ENCODE results near the gene GATA2.

GATA2 gene

DNA sequence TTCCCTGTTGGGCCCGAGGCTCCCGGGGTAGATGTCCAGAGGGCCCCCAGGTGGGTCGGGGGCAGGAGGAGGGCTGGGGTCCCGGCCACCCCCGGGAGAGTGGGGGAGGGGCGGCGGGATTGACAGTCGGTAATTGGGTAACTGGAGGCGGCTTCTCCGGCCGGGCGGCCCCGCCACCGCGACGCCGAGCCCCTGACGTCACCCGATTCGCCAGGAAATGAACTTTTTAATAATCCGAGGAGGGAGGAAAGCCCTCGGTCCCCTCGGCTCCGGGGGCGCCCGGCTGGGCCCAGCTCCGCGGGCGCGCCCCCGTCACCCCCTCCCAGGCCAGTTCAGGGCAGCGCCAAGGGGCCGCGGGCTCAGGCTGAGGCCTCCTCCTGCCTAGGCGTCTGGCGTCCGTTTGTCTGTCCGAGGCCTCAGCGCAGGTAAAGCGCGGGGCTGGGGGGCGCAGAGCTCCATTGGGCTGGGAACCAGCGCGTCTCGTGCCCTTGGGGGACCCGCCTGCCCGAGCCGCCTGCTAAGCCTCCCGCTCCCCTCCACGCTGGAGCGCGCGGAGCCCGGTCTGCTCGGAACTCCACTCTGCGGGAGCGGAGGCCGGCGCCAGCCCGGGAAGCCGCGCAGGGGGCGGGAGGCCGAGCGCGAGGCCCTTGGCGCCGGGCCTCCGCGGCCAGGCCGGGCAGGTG is 3.9 kb downstream of the GATA2 start:
- in situ Hi-C loops (cut with MboI; ENCODE audit: low sequenced_read_pairs), result no loop called here

DNA sequence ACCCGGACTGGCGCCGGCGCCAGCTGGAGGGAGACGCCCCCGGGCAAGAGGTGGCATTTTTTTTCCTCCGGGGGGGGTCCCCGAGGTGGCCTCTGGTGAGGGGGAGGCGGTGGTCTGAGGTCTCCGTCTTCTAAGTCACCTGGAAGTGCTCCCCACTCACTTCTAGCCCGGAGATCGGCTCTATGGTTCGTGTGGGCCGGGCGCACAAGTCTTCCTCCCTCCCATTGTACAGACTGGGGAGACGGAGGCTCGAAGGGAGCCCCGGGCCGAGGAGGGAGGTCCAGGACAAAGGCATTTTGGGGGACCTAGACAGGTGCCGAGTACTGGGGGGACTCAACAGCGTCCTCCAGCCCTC is 4.4 kb downstream of the GATA2 start:
- in situ Hi-C loops (cut with MboI; ENCODE audit: low sequenced_read_pairs), result no loop called here

DNA sequence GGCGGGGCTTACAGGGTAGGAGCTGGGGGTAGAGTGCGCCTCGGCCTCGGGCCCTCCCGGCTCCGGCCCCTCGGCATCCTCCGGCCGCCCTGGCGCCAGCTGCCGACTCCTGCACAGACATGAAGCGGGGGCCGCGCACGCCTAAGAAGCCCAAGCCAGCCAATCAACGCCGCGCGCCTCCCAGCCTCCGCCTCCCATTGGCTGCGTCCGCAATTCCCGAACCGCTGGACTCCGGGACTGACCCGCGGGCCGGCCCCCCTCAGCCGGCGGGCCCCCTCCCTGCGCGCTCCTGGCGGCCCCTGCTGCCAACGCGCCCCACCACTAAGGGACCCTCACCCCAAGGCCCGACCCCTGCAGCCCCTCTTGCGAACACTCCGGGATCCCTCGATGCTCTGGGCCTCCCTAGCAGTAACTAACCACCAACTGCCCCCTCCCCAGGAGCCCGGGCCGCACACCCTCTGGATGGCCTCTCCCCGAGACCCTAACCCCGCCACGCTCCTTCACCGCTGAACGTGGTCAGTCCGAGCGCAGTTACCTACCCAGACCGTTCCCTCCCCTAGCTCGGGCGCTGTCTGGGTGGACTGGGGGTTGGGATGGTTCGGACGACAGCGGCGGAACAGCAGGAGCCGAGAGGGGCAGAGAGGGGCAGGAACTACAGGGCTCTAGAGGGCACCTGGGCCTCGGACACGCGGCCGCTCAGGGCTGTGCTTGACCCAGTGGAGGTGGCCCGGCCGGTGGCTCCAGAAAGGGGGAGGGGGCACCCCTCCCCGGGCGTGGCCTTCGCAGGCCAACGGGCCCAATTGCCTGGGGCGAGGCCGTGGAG is 5.0 kb downstream of the GATA2 start:
- in situ Hi-C loops (cut with MboI; ENCODE audit: low sequenced_read_pairs), result no loop called here

DNA sequence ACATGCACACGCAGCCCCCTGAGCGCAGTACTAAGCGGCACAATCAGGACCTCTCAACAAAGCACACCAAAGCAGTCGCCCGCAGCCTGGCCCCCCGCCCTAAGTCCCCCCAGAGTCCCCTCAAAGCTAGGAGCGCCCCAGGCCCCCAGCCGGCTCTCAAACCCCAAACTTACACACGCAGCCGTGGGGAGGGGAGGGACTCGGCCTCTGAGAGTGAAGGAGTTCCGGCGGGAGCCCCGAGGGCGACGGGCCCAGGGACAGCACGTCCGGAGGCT is 5.5 kb downstream of the GATA2 start:
- in situ Hi-C loops (cut with MboI; ENCODE audit: low sequenced_read_pairs), result no loop called here

DNA sequence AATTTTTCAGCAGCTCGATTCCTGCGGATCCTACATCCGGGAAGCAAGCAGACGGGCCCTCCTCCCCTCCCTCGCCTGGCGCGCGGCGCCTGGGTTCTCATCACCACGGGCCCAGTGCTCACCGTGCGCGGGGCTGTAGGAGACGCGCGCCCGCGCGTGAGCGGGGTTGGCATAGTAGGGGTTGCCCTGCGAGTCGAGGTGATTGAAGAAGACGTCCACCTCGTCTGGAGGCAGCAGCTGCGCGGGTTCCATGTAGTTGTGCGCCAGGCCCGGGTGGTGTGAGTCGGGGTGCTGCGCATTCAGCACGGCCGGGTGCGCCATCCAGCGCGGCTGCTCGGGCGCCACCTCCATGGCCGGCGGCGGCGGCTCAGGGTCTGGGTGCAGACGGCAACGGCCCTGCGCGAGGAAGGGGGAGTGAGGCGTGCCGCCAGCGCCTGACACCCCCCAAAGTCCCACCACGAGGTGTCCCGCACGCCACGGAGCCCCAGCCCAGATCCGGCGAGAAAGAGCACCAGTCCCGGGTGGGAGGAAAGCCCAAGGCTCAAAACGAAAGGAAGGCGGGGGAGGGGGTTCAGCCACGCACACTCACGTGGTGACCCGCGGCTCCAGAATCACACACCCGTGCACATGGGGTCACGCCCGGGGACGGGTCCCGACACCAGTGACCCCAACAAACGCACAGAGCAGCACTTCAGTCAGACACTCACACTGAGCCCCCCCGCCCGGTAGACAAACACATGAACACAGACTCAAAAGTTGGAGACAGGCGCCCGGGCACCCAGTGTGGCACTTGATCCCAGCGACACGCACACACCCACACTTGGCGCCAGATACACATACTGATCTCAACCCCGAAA is 6.1 kb downstream of the GATA2 start:
- in situ Hi-C loops (cut with MboI; ENCODE audit: low sequenced_read_pairs), result no loop called here

DNA sequence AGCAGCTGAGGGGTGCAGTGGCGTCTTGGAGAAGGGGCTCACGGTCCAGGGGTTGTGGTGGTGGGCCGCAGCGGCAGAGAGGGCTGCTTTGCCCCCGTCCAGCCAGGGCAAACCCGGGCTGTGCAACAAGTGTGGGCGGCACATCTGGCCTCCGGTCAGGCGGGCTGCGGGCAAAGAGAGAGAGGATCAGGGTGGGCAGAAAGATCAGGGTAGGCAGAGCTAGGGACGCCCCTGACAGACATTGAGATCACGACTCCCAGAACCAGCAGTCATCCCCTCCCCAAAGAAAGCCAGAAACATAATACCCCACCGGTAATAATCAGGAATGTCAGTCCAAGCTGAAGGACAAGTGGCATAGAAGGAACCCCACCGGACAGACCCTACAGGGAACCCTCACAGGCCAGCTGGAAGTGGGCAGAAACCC is 6.8 kb downstream of the GATA2 start:
- in situ Hi-C loops (cut with MboI; ENCODE audit: low sequenced_read_pairs), result no loop called here

DNA sequence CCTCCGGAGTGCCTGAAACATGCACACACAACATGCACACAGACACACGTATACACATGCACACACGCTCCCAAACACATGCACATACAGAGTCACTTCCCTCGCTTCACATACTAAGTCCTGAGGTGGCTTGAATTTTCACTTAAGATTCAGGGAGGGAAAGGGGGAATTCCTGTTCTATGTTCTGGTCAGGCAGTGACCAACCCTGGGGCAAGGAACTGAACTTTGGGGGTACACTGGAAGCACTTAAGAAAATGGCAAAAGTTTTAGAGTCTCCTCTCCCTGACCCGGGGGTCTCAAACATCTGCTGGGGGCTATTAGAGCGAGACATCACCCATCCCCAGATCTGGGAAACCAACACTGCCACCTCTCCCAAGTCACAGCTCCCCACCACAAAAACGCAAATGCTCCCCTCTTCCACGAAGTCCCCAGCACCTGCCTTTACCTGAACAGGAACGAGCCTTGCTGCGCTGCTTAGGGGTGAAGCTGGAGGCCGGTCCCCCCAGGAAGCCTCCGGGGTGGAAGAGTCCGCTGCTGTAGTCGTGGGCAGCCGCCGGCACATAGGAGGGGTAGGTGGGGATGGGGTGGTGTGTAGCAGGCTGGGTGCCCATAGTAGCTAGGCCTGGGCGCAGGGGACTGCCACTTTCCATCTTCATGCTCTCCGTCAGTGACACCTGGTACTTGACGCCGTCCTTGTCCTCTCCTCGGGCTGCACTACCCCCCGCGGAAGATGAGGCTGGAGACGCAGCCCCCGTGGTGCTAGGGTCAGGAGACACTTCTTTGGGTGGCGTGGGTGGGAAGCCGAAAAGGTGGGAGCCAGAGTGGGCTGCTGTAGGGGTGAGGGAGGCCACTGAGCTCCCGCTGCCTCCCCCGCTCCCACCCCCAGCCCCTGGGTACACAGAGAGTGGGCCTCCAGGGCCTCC is 7.5 kb downstream of the GATA2 start:
- in situ Hi-C loops (cut with MboI; ENCODE audit: low sequenced_read_pairs), result no loop called here

DNA sequence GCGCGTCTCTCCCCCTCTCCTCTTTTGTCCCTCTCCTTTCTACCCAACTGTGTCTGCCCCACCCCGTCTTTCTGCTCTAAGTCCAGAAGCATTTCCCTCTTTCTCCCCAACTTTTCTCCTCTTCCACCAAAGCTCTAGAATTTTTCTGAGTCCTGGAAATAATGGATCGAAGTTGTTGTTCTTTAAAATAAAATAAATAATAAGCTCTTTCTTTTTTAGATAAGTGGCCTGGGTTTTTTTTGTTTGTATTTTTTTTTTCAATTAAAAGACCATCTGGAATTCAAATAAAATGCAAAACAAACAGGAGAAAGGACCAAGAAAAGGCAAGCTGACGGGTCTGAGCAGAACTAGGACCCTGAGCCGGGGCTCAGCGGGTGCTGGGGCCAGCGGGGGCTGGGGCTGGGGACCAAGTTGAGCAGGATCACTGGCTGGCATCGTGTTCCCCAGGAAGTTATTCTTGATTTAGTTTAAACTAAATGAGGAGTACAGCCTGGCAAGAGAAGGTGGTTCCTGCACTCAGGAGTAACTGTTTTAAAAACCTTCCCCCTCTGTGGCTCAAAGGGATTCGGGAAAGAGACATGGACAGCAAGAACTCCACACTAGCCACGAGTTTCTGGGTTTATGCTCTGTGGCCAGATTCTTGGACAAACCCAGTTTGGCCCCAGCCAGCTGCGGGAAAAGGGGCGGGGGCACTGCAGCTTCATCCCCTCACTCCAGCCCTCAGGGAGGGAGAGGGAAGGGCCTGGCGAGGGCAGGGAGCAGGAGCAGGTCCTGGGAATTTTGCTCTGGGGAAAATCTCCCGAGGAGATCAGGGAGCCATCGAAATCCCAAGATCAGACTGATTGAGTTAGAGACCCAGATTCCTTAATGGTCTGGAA is 8.4 kb downstream of the GATA2 start:
- in situ Hi-C loops (cut with MboI; ENCODE audit: low sequenced_read_pairs), result no loop called here

DNA sequence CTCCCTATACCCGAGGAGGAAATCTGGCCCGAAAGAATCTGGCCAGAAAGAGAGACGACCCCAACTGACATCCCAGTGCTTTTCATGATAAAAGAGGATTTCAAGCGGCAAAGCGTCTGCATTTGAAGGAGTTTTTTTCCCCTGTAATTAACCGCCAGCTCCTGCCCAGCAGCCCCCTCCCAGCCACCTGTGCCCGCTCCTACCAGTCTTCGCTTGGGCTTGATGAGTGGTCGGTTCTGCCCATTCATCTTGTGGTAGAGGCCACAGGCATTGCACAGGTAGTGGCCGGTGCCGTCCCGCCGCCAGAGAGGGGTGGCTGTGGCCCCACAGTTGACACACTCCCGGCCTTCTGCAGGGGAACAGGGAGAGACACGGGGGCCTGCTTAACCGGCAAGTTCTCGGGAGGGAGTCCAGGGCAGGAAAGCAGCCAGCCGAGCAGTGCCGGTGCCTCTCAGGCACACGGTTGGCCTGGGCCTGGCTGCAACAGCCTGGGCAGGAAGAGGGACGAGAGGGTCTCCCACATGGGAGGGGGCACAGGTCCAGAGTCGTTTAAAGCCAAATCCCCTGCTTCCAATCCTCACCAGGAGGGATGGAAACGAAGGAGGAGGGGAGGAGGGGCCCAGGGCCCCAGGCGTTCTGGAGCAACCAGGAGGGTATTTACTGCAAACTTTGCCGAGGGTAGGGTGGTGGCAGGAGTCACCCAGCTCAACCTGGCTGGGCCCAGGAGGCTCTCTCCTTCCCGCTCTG is 9.2 kb downstream of the GATA2 start:
- in situ Hi-C loops (cut with MboI; ENCODE audit: low sequenced_read_pairs), result no loop called here

DNA sequence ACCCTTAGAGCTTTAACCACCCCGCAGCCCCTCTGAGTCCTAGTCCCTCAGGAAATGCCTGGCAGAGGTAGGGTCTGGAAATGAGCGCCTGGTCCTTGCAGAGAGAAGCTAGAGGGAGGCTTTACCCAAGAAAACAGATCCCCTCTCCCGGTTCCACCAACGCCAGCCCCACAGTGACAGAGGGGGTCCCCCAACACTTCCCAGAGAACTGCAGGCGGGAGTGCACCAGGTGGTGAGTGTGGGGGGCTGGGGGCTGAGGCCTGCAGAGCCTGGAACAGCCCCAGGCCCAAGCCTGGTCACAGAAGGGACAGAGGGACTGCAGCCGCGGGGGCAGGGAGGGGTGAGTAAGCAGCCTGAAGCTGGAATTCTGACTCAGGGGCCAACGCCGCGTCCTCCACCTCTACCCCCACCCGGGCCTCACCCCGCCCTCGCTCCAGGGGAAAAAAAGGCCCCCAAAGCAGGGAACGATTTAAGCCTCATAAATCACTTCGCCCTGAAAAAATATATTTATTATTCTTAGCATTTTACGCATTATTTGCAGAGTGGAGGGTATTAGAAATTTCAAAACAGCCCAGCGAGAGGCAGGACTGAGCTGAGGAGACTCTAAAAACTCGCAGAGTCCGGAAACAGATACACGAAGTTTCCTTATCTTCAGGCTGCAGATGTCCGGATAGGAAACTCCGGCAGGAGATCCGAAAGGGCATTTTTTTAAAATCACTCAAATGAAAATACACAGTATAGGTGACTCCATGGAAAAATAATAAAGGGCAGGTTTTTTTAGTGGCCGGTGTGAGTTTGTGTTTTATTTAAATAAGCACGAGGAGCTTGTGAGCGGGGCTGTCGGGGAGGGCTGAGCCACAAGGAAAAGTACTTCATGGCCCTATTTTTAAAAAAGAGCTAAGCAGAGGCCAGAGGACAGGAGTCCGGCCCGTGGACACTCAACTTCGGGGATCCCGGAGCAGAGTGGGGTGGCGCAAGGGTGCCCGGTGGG is 10.0 kb downstream of the GATA2 start:
- in situ Hi-C loops (cut with MboI; ENCODE audit: low sequenced_read_pairs), result no loop called here

DNA sequence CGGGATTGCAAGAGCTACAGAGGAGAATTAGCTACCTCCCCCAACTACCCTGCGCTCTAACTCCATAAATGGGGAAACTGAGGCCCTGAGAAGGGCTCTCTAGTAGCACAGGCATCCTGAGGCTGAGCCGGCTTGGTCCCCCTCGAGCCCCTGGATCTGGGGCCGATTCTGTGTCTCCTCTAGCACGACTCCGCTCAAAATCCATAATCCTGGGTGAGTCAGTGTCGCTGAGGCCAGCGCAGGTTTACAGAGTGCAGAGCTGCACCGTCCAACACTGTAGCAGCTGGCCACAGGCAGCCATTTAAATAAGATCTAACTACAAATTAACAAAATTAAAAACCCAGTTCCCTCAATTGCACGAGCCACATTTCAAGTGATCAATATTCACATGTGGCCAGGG is 10.8 kb downstream of the GATA2 start:
- in situ Hi-C loops (cut with MboI; ENCODE audit: low sequenced_read_pairs), result no loop called here

DNA sequence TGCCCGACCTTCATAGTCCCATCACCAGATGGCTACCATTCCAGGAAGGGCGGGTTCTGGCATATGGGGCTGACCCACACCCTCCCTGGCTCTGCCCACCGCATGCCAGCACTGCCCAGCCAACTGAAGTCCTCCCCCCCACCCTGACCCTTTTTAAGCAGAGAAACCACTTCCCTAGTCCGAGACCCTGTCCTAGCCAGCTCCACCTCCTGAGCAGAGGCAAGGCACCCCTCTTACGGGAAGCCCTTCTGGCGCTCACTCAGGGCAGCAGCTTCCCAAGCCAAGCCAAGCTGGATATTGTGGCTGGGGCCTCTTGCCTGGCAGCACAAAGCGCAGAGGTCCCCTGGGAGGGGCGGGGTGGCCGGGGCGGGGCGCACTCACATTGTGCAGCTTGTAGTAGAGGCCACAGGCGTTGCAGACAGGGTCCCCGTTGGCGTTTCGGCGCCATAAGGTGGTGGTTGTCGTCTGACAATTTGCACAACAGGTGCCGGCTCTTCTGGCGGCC is 11.5 kb downstream of the GATA2 start:
- in situ Hi-C loops (cut with MboI; ENCODE audit: low sequenced_read_pairs), result no loop called here

DNA sequence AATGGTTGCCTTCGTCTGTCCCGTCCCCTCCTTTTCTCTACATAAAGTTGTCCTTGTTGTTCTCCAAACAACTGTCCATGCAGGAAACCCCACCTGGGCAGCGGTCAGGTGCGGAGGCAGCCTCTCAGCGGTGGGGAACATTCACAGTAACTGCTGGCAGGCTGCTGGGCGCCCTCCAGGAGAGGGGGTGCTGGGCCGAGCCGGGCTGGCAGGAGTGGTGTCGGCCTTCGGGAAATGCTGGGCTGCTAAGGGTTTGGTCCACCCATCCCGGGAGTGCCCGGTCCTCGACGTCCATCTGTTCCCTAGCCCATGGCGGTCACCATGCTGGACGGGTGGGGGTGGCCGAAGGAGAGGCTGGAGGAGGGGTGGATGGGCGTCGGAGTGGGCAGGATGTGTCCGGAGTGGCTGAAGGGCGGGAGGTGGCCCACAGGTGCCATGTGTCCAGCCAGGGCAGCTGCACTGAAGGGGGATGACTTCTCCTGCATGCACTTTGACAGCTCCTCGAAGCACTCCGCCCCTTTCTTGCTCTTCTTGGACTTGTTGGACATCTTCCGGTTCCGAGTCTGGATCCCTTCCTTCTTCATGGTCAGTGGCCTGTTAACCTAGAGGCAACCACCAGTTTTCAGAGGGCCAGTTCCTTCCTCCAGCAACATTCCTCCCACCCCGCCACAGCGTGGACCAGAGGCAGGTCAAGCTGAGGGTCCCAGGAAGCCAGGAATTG is 12.1 kb downstream of the GATA2 start:
- in situ Hi-C loops (cut with MboI; ENCODE audit: low sequenced_read_pairs), result no loop called here

DNA sequence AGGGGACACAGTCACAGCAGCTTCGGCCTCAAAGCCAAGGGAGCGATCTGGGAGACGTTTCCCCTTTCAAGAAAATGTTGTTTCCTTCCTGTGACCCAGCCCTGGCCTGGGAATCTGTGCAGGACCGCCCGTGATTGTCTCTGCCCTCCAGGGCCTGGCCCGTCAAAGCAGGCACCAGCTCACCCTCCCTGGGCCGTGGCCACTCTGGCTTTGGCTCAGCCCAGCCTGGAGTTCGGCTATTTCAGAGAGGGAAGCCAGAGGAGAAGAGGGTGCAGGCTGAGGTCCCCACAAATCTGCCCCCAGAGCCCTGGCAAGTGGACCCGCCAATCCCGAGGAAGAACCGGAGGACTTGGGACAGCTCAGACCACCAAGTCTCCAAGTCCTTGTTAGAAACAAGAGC is 12.7 kb downstream of the GATA2 start:
- in situ Hi-C loops (cut with MboI; ENCODE audit: low sequenced_read_pairs), result no loop called here

DNA sequence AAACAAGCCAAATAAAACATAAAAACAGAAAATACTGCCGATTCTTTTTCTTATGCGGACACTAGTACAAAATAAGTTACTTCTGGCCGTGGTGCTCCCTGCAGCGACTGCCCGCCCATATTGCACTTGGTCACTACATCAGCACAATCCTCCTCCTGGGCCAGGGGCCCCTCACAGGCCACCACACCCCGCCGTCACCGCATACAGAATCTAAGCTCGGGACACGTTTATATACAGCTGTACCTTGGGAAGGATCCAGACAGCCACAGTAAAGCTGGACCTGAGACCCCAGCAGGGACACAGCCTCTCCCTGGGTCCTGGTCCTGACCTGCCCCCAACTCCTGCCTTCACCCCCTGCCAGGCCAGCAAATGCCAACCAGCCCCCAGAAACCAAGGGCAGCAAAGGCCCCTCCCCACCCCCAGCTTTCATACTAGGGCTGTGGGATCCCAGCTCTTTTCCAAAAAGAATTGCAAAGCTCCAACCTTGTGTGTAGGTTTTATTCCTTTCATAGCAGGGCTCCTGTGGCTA is 13.4 kb downstream of the GATA2 start:
- in situ Hi-C loops (cut with MboI; ENCODE audit: low sequenced_read_pairs), result no loop called here

DNA sequence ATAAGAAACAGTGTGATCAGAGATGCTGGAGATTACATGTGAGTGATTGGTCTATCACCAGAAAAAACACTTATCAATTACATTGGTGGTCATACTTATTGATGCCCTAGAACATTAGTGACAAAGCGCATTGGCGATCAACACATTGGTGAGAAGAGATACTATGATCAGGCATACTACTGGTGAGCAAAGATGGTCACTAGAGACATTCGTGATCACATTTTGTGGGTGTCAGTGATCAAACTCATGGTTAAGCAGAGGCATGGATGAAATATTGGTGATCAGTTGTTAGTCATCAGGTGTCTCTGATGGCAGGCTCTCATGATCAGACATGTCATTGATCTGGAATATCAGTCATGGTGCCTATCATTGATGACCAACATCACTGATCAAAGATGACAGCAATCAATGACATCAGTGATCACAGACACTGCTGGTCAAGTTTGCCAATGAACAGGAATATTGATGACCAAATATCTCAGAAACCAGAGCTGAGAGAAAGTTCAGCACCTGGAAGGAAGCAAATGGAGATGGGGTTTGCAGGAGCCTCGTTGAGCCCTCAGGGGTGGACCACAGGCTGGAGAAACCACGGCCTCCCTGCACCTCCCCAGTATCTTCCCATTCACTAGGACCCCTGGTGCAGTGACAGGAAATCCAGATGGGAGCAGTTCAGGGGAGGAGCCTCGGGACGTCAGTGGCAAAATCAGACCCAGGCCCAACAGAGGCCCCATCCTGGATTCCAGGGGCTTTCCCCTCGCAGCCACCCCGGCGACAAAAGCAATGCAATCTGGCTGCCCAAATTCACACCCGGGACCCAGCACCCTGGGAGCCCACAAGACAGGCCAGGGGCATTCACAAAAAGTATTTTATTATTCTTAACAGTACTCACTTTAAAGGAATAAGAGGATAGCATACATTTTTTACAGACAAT is 14.2 kb downstream of the GATA2 start:
- in situ Hi-C loops (cut with MboI; ENCODE audit: low sequenced_read_pairs), result no loop called here
